K562 (cell line): ENCODE data around the gene MANBA. TPM values are rescaled to one million over a fixed set of nuclear protein-coding genes. Genes with fewer than 3 reads are reported as not detected.

Source experiments
- CBFA2T3 ChIP-seq: fragments of 450-650 bp; IDR thresholded peaks from 2 replicates; pipeline ENCODE4 v1.6.1; 2017
- CBX5 ChIP-seq: IDR thresholded peaks from 2 replicates; pipeline ENCODE4 v1.6.1; 2014; ENCODE audit warnings: low read depth, borderline replicate concordance
- ELF1 ChIP-seq: fragments of 200-800 bp; sonication (Bioruptor generic); IDR thresholded peaks from 2 replicates; pipeline ENCODE4 v1.6.1; 2016; ENCODE audit warnings: missing genetic modification characterization, missing compliant biosample characterization
- FIP1L1 ChIP-seq: fragments of 200-400 bp; formaldehyde crosslinking; IDR thresholded peaks from 2 replicates; pipeline ENCODE4 v1.6.1; 2018; ENCODE audit warnings: mild to moderate bottlenecking, low read depth, low read length; ENCODE audit not compliant: poor library complexity, severe bottlenecking
- NFATC3 ChIP-seq: fragments of 450-650 bp; IDR thresholded peaks from 2 replicates; pipeline ENCODE4 v1.6.1; 2017; ENCODE audit warnings: mild to moderate bottlenecking
- NFYB ChIP-seq: IDR thresholded peaks from 2 replicates; pipeline ENCODE4 v1.6.1; 2011; ENCODE audit warnings: mild to moderate bottlenecking, moderate library complexity; ENCODE audit not compliant: insufficient read length; ENCODE audit errors: extremely low read depth
- TAF7 ChIP-seq: fragments of 450-650 bp; IDR thresholded peaks from 2 replicates; pipeline ENCODE4 v1.6.1; 2016; ENCODE audit warnings: missing genetic modification characterization, missing compliant biosample characterization
- TRIM24 ChIP-seq, 2 experiments: fragments of 450-650 bp; IDR thresholded peaks; 2 replicates each; pipeline ENCODE4 v1.6.1; 2016
- ZNF408 ChIP-seq: fragments of 250-450 bp; sonication (Bioruptor Pico); IDR thresholded peaks from 2 replicates; pipeline ENCODE4 v1.4.0; 2020; ENCODE audit warnings: low read depth, mild to moderate bottlenecking, moderate library complexity
- ZNF561 ChIP-seq: fragments of 450-650 bp; formaldehyde crosslinking; conservative IDR thresholded peaks from 2 replicates; pipeline ENCODE4 v1.4.0; 2020; ENCODE audit warnings: mild to moderate bottlenecking, moderate library complexity
- polyA plus RNA-seq, 8 experiments: library from polyadenylated mRNA; depleted of rRNA in 4 of 8; stranded (reverse) in 5 of 8; unstranded in 3 of 8; fragments of >200 nt; fragmentation: Nextera tagmentation in 2 of 8; fragmentation: Illumina TruSeq in 1 of 8; extraction: Ambion mirVana in 2 of 8; extraction: Trizol in 1 of 8; gene quantifications; 2 replicates each; pipeline versions ENCODE4 v1.2.1 to v1.2.3, GENCODE V29; 2011 to 2014; ENCODE audit warnings: inconsistent platforms in 1 of 8, missing spikeins in 1 of 8
- total RNA-seq, 7 experiments: library from RNA; depleted of rRNA in 6 of 7; stranded (reverse); fragments of >200 nt in 6 of 7; fragmentation: Illumina TruSeq in 2 of 7; extraction: Trizol in 2 of 7; gene quantifications; 2 replicates each; pipeline versions ENCODE4 v1.2.1 to v1.2.3, GENCODE V29; 2011 to 2021; ENCODE audit warnings: low replicate concordance in 1 of 7
- TF ChIP-seq, protein P1 (sequence below): sonication (generic); formaldehyde crosslinking; IDR thresholded peaks from 2 replicates; pipeline ENCODE4 v1.4.0; 2020; ENCODE audit warnings: mild to moderate bottlenecking, missing genetic modification reagents
- TF ChIP-seq, protein P2 (sequence below), 2 experiments: fragments of 250-450 bp in 1 of 2; fragments of 450-650 bp in 1 of 2; sonication (Bioruptor Pico) in 1 of 2; IDR thresholded peaks; 2 replicates each; pipeline versions ENCODE4 v1.6.1 to v1.8.0; 2016 to 2021; ENCODE audit warnings: mild to moderate bottlenecking in 2 of 2, moderate library complexity in 2 of 2, missing compliant biosample characterization in 1 of 2, missing genetic modification characterization in 1 of 2
- TF ChIP-seq, protein P3 (sequence below): fragments of 200-800 bp; sonication (Bioruptor generic); IDR thresholded peaks from 2 replicates; pipeline ENCODE4 v1.6.1; 2017; ENCODE audit warnings: missing genetic modification characterization, missing compliant biosample characterization
- TF ChIP-seq, protein P4 (sequence below): sonication (generic); formaldehyde crosslinking; IDR thresholded peaks from 2 replicates; pipeline ENCODE4 v1.8.1; 2023; ENCODE audit warnings: mild to moderate bottlenecking, missing genetic modification reagents
- TF ChIP-seq, protein P5 (sequence below): fragments of 250-450 bp; sonication (Bioruptor Pico); IDR thresholded peaks from 2 replicates; pipeline ENCODE4 v1.5.0; 2021
- TF ChIP-seq, protein P6 (sequence below): fragments of 450-650 bp; IDR thresholded peaks from 2 replicates; pipeline ENCODE4 v1.6.1; 2016
- TF ChIP-seq, protein P7 (sequence below), 2 experiments: fragments of 450-650 bp; conservative IDR thresholded peaks; 2 replicates each; pipeline ENCODE4 v1.6.1; 2017; ENCODE audit warnings: mild to moderate bottlenecking in 2 of 2, moderate library complexity in 2 of 2

Gene MANBA
- total and polyA plus RNA-seq, 9 of the 15 experiments (the other 6 are each of a cell fraction or from before 2014, with no cell fraction given): 1.8 to 12.9 (median 7.7) TPM

DNA sequence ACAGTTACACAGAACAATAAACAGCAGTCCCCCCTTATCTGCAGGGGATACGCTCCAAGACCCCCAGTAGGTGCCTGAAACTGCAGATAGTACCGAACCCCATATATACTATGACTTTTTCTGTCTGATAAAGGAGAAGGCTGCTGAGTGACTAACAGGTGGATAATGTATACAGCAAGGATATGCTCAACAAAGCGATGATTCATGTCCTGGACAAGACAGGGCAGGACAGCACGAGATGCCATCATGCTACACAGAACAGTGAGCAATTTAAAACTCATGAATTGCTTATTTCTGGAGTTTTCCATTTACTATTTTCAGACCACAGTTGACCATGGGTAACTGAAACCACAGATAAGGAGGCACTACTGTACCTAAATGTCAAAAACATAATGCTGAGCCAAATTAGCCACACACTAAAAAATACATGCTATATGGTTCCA, 76.1 kb downstream of the MANBA start (continued):
- TF ChIP-seq, protein P1, sequence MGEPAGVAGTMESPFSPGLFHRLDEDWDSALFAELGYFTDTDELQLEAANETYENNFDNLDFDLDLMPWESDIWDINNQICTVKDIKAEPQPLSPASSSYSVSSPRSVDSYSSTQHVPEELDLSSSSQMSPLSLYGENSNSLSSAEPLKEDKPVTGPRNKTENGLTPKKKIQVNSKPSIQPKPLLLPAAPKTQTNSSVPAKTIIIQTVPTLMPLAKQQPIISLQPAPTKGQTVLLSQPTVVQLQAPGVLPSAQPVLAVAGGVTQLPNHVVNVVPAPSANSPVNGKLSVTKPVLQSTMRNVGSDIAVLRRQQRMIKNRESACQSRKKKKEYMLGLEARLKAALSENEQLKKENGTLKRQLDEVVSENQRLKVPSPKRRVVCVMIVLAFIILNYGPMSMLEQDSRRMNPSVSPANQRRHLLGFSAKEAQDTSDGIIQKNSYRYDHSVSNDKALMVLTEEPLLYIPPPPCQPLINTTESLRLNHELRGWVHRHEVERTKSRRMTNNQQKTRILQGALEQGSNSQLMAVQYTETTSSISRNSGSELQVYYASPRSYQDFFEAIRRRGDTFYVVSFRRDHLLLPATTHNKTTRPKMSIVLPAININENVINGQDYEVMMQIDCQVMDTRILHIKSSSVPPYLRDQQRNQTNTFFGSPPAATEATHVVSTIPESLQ: no peak
- TF ChIP-seq, protein P2, sequence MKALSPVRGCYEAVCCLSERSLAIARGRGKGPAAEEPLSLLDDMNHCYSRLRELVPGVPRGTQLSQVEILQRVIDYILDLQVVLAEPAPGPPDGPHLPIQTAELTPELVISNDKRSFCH (CRISPR knock-in tag; IDR thresholded peaks at IDR 0.05): no peak
- TF ChIP-seq, protein P2 (tag; IDR thresholded peaks at IDR 0.05): peak; percentile 87; the same call in 1 of the 2 replicates
- TF ChIP-seq ELF1 (tag) (no peak), CBFA2T3 (peak; percentile 88), ZNF408 (CRISPR knock-in tag) (no peak), CBX5 (no peak), TRIM24 (IDR thresholded peaks at IDR 0.05) (peak in 1 of 2 experiments; percentile 36; a peak in 2 of 4 replicates), ZNF561 (CRISPR knock-in tag) (no peak), NFATC3 (no peak), NFYB (no peak), FIP1L1 (no peak), TAF7 (tag) (no peak)
- TF ChIP-seq, protein P3, sequence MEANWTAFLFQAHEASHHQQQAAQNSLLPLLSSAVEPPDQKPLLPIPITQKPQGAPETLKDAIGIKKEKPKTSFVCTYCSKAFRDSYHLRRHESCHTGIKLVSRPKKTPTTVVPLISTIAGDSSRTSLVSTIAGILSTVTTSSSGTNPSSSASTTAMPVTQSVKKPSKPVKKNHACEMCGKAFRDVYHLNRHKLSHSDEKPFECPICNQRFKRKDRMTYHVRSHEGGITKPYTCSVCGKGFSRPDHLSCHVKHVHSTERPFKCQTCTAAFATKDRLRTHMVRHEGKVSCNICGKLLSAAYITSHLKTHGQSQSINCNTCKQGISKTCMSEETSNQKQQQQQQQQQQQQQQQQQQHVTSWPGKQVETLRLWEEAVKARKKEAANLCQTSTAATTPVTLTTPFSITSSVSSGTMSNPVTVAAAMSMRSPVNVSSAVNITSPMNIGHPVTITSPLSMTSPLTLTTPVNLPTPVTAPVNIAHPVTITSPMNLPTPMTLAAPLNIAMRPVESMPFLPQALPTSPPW: no peak
- TF ChIP-seq, protein P4, sequence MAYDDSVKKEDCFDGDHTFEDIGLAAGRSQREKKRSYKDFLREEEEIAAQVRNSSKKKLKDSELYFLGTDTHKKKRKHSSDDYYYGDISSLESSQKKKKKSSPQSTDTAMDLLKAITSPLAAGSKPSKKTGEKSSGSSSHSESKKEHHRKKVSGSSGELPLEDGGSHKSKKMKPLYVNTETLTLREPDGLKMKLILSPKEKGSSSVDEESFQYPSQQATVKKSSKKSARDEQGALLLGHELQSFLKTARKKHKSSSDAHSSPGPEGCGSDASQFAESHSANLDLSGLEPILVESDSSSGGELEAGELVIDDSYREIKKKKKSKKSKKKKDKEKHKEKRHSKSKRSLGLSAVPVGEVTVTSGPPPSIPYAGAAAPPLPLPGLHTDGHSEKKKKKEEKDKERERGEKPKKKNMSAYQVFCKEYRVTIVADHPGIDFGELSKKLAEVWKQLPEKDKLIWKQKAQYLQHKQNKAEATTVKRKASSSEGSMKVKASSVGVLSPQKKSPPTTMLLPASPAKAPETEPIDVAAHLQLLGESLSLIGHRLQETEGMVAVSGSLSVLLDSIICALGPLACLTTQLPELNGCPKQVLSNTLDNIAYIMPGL (CRISPR knock-in tag): no peak
- TF ChIP-seq, protein P5, sequence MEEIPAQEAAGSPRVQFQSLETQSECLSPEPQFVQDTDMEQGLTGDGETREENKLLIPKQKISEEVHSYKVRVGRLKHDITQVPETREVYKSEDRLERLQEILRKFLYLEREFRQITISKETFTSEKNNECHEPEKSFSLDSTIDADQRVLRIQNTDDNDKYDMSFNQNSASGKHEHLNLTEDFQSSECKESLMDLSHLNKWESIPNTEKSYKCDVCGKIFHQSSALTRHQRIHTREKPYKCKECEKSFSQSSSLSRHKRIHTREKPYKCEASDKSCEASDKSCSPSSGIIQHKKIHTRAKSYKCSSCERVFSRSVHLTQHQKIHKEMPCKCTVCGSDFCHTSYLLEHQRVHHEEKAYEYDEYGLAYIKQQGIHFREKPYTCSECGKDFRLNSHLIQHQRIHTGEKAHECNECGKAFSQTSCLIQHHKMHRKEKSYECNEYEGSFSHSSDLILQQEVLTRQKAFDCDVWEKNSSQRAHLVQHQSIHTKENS: no peak
- TF ChIP-seq, protein P6, sequence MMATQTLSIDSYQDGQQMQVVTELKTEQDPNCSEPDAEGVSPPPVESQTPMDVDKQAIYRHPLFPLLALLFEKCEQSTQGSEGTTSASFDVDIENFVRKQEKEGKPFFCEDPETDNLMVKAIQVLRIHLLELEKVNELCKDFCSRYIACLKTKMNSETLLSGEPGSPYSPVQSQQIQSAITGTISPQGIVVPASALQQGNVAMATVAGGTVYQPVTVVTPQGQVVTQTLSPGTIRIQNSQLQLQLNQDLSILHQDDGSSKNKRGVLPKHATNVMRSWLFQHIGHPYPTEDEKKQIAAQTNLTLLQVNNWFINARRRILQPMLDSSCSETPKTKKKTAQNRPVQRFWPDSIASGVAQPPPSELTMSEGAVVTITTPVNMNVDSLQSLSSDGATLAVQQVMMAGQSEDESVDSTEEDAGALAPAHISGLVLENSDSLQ: peak; percentile 59
- TF ChIP-seq, protein P7, sequence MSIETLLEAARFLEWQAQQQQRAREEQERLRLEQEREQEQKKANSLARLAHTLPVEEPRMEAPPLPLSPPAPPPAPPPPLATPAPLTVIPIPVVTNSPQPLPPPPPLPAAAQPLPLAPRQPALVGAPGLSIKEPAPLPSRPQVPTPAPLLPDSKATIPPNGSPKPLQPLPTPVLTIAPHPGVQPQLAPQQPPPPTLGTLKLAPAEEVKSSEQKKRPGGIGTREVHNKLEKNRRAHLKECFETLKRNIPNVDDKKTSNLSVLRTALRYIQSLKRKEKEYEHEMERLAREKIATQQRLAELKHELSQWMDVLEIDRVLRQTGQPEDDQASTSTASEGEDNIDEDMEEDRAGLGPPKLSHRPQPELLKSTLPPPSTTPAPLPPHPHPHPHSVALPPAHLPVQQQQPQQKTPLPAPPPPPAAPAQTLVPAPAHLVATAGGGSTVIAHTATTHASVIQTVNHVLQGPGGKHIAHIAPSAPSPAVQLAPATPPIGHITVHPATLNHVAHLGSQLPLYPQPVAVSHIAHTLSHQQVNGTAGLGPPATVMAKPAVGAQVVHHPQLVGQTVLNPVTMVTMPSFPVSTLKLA (conservative IDR thresholded peaks at IDR 0.05): 0 out of 4 replicates have a peak, but pooled peaks of 1 of the 2 experiments have one; percentile 53
